ENCODE results near the gene ESD. TPM values are rescaled to one million over a fixed set of nuclear protein-coding genes. Genes with fewer than 3 reads are reported as not detected.
"Not testable (repeated sequence)": the region's sequence is repeated elsewhere in the genome, so short reads cannot be mapped to it uniquely, and the experiment has no call there.

ESD gene
- polyA plus RNA-seq, 1 donor, result 127 TPM

DNA sequence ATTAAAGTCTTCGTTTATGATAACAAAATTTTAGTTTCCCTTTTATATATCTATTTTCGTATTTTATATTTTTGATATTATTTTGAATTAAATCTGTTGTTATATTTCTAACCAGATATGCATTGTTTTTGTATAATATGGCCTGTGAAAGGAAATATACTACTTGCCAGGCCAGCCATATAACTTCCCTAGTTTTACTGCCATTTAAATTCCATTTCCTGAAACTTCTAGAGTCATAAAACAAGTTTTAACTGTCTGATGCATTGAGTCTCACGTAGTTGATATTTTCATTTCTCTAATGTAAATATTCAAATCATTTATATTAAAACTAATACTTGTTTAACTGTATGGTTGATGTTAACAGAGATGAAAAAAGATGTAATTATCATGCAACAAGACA is 13.5 kb downstream of the ESD start:
- DNase-seq, result no peak

DNA sequence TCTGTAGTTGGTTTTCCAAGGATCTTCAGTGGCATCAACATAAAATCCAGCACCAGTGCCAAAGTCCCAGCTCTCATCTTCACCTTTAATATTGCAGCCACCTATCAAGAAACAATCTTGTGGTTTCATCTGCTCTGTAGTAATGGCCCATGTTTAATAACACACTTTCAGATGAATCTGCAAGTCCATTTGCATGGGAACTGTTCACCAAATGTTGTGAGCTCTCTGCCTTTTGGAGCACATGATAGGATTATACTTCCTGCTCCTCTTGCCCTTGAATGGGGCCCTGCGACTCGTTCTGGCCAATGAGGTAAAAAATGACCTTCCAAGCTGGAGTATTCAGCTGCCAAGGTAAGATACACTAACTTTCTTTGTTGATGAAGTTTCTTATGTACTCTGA is 14.3 kb downstream of the ESD start:
- DNase-seq, result no peak

DNA sequence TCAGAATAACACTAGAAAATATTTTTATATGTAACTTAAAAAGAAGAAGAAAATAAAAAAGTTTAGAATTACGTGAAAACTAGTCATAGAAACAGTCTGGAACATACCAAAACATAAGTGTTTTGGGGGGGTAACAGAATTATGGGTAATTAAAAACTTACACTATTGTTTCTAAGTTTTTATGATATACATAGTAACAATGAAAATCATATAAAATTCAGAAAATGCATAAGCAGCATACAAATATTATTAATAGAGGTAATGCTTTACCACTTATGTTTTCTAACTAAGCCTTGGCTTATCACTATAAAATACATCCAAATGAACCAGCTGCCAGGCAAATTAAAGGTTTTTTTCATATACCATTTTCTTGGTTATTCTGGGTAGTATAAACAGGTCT is 14.9 kb downstream of the ESD start:
- no peak for DNase-seq

DNA sequence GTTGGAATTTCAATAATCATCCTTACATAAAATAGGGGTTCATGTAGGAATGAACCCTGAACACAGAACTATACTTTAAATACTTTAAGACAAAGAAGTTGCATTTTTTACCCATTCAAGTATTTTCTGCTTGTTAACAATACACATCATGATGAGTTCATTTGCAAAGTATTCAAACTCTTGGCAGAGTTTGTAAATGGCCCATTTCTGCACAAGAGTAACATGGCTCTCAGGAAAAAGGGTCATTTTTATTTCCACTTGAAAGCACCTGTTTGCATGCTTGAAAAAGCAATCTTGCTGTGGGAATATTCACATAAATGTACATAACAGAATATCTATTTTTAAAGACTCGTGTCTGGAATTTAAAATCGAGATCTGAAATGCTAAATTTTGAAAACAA is 18.1 kb downstream of the ESD start:
- no peak for DNase-seq

DNA sequence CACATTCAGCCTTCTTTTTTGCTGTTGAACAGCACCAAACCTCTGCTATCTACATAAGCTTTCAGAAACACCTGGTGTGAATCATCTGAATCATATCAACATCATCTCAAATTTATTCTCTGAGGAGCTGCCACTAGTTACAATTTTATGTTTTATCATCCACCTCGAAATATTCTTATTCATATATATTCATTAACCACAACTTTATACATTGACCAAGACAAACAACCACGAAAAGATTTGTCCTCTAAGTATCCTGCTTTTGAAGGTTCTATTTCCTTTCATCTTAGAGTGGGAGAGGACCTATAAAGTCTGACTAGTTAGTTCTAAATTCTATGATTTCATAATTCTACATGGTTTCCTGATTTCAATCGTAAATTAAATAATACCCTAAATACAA is 18.9 kb downstream of the ESD start:
- no peak for DNase-seq

DNA sequence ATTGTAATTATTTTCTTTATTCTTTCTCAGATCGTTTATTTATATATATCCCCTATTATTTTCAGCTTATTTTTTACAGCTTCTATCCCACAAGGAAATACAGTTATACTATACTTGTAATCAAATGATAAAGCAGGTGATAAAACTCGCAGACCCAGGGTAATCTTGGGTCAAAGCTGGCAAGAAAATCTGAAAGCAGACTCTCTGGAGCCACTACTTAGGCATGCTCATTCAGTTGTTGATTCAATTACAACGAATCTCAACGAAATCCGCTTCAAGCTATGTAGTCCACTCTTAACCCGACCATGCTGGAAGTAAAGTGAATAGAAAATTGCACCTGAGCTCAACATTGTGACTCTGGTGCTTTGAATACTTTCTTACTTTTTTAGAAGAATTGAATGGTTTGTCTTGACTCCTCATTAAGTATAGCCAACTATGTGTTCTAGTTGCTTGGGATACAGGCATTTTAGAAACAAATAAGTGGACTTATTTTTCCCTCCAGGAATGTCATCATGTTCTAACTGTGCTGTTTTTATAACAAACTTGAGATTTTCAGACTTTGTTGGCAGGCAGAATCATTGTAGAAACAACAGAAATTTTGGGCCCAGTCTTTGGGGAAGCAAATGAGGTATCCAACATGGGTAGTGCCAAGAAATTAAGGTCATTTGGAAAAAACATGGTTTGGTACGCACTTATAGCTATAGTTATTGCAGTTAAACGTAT is 21.4 kb downstream of the ESD start:
- DNase-seq, result no peak

DNA sequence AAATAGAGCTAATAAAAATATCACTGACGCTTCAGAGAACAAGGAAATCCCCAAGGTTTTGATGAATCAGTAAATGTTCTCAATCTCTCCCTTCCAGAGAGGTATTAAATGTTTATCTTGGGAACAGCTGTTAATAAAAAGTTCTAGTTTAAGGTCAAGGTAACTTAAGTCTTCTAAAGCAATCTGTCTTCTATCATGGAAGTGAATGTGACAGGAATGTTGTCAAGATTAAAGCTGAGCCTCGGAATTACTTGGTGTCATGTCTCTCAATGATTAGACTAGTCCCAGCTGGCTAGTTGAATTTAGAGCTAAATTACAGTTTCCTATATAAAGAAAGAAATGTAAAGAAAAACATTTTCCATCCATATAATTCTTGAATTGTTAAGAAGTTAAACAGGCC is 23.4 kb downstream of the ESD start:
- no peak for DNase-seq

DNA sequence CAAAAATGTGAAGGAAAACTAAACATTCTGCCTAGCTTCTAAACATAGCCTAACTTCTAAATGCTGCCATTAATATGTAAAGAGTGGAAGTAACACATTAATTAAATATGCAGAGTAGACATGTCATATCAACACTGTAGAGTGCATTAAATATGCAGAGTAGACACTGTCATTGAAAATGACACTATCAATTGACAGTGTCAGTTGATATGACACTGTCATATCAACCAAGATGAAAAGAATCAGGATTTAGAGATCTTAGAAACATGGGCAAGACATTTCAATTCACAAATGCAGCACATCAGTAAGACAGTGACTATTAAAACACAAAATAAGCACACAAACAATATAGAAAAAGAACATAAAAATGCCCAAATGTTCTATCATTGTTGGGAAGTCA is 25.3 kb downstream of the ESD start:
- DNase-seq, result no peak

DNA sequence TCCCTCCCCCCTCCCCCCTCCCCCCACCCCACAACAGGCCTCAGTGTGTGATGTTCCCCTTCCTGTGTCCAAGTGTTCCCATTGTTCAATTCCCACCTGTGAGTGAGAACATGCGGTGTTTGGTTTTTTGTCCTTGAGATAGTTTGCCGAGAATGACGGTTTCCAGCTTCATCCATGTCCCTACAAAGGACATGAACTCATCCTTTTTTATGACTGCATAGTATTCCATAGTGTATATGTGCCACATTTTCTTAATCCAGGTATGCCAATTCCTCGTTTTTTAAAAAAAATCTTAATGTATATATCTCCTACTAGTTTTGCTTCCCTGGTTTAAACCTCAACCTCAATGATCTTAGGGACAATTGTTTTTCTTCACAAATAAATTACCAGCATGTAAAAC is 27.0 kb downstream of the ESD start:
- DNase-seq, result not testable (repeated sequence)

DNA sequence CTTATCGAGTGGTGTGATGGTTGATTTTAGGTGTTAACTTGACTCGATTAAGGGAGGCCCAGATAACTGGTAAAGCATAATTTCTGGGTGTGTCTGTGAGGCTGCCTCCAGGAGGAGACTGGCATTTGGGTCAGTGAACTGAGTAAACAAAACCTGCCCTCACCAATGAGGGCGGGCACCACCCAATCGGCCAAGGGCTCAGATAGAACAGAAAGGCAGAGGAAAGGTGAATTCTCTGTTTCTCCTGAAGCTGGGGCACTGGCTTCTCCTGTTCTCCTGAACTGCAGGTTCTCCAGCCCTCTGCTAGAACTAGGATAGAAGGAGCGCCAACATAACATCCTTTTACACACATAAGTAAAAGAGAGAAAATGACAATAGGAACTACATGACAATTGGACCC is 35.1 kb downstream of the ESD start:
- no peak for DNase-seq

DNA sequence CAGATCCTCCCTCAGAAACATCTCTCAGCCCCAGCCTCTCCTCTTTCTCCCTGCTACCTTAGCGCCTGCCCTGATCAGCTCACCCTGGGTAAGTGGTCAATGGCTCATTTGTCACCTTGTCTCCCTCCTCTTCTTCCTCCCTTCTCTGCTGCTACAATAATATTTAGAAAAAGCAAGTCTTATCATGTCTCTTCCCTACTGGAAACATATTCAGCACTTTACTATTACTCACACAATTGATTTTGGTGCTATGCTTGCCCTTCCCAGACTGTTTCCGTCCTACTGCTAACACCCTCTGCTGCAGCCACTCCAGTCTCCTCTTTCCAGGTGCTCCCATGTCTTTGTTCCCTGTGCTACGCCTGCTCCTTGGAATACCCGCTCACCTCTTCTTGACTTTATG is 35.8 kb downstream of the ESD start:
- DNase-seq, result no peak

DNA sequence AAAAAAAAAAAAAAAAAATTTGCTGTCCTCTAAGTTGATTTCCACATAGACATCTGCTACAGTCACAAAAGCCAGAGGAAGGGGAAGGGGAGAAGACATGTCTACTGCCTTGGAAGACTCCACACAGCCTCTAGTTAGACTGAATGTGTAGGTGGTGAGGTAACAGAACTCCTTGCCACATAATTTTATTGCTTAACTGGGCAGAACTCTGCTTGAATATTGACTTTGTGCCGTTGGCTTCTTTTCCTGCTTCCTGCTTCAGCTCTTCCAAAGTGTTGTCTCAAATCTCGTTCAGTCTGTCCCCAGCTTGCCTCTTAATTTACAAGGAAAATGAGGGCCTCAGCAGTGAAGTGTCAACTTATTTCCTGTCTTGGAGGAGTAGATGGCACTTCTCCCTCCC is 37.1 kb downstream of the ESD start:
- DNase-seq, result no peak

DNA sequence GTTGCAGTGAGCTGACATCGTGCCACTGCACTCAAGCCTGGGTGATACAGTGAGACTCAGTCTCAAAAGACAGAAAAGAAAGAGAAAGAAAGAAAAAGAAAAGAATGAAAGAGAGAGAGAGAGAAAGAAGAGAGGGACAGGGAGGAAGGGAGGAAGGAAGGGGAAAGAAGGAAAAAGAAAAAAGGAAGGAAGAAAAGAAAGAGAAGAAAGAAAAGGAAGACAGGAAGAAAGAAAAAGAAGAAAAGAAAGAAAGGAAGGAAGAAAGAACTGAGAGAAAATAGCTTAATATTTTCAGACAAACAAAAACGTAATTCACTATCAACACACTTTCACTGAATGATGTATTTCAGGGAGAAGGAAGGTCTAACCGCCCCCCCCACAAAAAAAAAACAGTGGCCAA is 39.3 kb downstream of the ESD start:
- DNase-seq, result no peak

DNA sequence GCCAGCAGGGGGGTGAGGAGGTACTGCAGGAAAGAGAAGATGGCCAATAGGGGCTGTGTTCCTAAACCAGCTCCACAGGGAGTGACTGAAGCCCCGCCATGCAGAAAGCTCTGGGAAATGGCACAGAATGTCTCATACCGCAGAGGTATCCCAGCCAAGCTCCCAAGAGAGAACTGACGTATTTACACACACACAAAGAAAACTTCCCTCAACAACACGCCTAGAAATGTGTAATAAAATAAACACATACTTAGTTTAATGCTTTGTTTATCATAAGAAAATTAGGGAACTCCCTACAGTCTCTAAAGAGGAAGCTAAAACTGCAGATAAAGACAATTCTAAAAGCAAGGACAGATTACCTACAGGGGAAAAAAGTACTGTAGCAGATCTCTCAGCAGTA is 40.0 kb downstream of the ESD start:
- DNase-seq, result no peak

DNA sequence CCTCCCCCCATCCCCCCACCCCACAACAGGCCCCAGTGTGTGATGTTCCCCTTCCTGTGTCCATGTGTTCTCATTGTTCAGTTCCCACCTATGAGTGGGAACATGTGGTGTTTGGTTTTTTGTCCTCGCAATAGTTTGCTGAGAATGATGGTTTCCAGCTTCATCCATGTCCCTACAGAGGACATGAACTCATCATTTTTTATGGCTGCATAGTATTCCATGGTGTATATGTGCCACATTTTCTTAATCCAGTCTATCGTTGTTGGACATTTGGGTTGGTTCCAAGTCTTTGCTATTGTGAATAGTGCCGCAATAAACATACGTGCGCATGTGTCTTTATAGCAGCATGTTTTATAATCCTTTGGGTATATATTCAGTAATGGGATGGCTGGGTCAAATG is 41.5 kb downstream of the ESD start:
- not testable (repeated sequence) for DNase-seq

DNA sequence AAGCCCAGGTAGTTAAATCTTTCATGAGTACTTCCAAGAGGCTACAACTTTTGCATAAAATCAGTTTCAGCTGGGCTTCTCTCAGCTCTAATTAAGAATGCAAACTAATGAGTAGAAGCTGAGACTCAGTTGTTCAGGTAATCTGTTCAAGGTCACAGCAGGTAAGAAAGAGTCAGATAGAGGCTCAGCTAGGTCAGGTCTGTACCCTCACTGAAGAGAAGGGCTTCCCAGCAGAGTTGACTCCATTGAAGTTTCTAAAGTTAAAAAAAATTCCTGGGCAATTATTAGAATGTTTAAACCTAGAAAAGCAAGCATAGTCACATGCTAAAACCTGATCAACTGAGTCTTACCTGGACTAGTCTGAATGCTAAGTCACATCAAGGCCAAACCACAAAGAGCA is 42.1 kb downstream of the ESD start:
- DNase-seq, result no peak

DNA sequence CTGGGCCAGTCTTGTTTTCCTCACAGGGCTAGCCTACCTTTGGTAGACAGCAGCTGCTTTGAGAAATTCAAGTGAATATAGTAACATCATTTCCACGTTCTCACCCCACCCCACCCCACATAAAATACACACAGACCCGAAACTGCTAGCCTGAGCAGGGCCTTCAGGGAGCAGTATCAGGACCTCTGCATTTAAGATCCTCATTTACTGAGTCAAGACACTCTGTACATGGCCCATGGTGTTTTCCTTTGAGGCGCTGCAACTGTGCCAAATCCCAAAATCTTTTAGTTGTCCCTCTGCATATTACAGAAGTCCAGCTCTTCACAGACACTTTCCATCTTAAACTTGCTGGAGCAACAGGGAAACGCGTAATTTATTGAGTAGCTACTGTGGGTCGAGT is 43.0 kb downstream of the ESD start:
- DNase-seq, result no peak

DNA sequence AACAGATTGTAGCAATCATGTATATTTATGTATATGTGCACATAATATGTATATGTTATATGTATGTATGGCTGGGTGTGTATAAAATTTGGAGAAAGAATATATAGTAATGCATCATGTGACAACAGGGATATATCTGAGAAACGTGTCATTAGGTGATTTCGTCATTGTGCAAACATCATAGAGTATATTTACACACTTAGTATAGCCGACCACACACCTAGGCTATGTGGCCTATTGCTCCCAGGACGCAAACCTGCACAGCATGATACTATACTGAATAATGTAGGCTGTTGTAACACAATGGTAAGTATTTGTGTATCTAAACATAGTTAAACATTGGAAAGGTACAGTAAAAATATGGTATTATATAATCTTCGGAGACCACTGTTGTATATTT is 43.8 kb downstream of the ESD start:
- no peak for DNase-seq

DNA sequence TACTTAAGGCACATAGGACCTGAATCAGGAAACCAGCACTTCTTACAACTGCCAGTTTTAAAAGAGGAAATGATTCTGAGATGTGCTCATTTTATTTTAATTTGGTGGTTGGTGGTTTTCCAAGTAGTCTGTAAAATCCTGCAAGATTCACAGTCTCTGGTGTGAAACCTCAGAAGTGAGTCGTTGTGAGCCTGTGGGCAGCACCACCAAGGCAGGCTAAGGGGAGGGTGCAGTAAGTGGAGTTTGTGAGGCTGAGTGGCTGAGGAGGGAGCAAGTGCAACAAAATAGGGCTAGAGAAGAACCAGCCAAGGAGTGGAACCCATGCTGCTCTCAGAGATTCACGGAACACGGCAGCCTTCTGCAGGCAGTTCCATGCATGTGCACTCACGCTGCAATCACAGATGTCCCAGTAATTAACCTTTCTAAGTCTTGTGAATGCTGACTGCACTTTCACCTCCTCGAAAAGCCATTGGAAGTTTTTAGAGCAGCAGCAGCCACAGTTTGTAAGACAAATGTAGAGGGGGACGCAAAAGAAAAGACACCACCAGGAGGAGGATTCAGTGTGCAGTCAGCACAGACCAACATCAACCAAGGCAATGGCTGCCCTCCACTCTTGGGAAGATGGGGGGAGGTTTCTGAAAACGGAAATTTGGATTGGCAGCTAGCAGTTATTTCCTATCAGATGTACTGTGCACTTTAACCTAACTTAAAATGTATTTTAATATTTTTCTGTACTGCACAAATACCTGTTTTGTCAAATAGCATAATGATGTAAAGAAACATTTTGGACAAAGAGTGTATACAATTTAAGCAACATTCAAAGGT is 44.9 kb downstream of the ESD start:
- no peak for DNase-seq

DNA sequence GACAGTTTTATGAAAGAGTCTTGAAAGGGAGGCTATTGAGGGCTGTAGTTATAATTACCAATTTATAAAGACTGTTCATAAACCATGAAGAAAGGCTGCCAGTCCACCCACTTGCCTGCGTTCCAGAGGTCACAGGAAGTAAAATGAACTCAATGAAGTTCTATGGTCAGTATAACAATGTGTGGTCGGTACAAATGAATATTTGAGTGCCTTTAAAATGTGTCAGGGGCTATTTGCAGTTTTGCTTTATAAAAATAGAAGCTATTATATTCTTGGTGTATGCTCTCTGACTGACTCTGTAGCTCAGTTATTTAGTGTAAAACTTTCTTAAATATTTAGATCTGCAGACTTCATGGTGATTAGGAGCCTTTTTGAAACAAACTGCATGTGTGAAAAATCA is 47.0 kb downstream of the ESD start:
- no peak for DNase-seq

DNA sequence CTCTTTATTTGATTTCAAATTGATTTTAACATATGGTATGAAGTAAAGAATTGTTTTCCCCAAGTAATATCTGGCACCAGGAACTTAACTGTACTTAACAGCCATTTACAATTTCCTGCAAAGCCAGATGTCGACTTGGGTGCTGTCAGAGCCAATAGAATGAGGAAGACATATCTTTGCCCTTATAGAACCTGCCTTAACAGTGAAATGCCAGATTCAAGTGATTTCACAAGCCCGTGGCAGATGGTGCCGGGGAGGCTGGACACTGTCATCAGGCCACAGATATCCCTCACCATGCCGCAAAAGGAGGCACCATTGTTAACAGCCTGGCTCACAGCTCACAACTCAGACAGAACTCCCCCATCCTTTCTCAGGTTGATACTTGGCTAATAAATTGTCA is 48.7 kb downstream of the ESD start:
- no peak for DNase-seq

DNA sequence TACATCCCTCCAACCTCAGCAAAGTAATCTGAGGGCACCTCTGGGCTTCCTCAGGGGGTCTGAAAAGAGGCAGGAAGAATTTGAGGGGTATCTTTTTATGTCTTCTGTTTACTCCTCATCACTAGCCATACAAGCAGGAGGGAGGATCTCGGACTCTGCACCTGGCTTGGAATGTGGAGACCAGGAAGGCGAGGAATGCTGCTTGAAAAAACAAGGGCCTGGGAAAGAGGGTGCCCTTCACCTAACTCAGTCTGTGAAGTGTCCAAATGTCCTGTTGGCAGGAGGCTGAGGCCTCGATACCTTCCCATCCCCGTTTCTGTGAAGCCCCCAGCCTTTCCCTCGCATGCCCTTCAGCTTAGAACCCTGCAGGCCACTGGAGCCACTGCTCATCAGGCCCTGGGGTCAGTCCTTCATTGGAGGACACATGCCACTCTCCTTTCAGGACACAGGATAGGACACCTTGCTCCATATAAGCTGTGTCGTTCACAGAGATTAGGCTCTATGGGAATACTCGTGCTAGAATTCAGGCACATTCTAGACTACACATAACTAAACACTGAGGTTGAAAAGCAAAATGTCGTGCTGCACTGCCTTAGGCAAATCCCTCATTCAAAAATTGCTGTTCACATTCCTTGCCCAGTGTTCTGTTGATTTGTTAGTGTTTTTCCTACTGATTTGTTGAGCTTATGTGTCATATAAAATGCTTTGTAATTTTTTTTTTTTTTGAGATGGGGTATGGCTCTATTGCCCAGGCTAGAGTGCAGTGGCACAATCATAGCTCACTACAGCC is 49.7 kb downstream of the ESD start:
- DNase-seq, result no peak

DNA sequence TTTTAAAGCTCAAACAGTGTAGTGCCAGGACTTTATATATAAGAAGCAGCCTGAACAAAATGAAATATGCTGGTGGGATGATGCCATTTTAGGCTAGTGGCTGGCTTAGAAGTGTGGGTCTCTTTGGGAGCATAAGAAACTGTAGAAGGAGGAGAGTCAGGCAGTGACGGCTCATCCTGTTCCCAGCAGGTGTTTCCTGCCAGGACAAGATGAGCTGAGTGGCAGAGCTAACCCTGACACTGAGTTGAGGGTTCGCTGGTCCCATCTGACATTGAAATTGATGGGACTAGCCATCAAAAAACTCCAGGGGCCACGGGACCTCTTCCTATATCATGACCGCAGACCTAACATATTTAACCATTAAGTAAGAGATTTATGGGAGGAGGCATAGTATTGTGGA is 51.3 kb downstream of the ESD start:
- DNase-seq, result no peak

DNA sequence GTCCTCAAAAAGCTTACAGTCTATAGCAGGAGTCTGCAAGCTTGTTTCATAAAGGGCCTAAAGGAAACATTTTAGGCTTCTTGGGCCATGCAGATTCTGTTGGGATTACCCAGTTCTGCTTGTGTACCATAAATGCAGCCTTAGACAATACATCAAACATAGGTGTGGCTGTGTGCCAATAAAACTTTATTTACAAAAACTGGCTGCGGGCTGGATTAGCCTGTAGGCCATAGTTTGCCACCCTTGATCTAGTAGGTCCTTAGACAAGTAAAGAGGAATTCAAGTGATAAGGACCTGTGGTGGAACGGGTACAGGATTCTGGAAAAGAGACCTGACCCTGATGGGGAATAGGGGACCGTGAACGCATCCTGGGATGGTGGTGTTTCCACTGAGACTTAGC is 51.9 kb downstream of the ESD start:
- DNase-seq, result no peak
